ENCODE results near the gene RSL24D1. TPM values are rescaled to one million over a fixed set of nuclear protein-coding genes. Genes with fewer than 3 reads are reported as not detected.

Gene RSL24D1
- total RNA-seq, 1 donor from 2014 or later: 68.3 TPM

- H3K4me3 Mint-ChIP-seq: no peak overlapping the region
- no peaks in the 10 kb centered on the region for H3K27me3 Mint-ChIP-seq
- H3K36me3 Mint-ChIP-seq: no peaks in the 10 kb centered on the region
- no peak overlapping the region for H3K27ac Mint-ChIP-seq
- no peaks in the 10 kb centered on the region for H3K4me1 Mint-ChIP-seq (ENCODE audit: unreplicated experiment)
- no peaks in the 10 kb centered on the region for H3K9me3 Mint-ChIP-seq
- no peak for TF ChIP-seq CTCF (conservative IDR thresholded peaks at IDR 0.05)
- no peak for DNase-seq (ENCODE audit: extremely low spot score, unreplicated experiment)
Observed at GRCh38 chr15:55204464-55204863, 7.7 kb upstream of the RSL24D1 start.

DNA sequence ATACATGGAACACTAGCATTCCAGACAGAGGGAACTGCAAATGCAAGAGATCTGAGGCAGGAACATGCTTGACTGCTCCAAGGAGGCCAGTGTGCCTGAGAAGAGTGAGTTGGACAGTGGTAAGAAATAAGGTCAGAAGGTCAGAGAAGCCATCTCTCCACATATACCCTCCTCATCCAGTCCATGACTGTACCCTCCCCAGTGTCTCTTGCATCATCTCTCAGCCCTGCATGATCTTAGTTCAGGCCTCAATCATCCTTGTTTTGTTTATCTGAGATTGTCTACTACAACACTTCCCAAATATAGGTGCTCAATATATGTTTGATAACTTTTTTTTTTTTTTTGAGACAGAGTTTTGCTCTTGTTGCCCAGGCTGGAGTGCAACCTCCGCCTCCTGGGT lies 5.5 kb upstream of the RSL24D1 start:
- no peaks in the 10 kb centered on the region for H3K27me3 Mint-ChIP-seq
- no peaks in the 10 kb centered on the region for H3K9me3 Mint-ChIP-seq
- H3K27ac Mint-ChIP-seq: no peak overlapping the region
- H3K4me3 Mint-ChIP-seq: no peak overlapping the region
- TF ChIP-seq CTCF (conservative IDR thresholded peaks at IDR 0.05): no peak
- no peaks in the 10 kb centered on the region for H3K36me3 Mint-ChIP-seq
- DNase-seq (ENCODE audit: extremely low spot score, unreplicated experiment): no peak
- H3K4me1 Mint-ChIP-seq (ENCODE audit: unreplicated experiment): no peaks in the 10 kb centered on the region

- peak overlapping the region; percentile 44 for H3K4me3 Mint-ChIP-seq
- no peak for DNase-seq (ENCODE audit: extremely low spot score, unreplicated experiment)
- H3K36me3 Mint-ChIP-seq: no peaks in the 10 kb centered on the region
- TF ChIP-seq CTCF (conservative IDR thresholded peaks at IDR 0.05): no peak
- H3K27ac Mint-ChIP-seq: no peak overlapping the region
- no peaks in the 10 kb centered on the region for H3K4me1 Mint-ChIP-seq (ENCODE audit: unreplicated experiment)
- no peaks in the 10 kb centered on the region for H3K9me3 Mint-ChIP-seq
- H3K27me3 Mint-ChIP-seq: no peaks in the 10 kb centered on the region
Observed at GRCh38 chr15:55198706-55199105, 2.0 kb upstream of the RSL24D1 start.

DNA sequence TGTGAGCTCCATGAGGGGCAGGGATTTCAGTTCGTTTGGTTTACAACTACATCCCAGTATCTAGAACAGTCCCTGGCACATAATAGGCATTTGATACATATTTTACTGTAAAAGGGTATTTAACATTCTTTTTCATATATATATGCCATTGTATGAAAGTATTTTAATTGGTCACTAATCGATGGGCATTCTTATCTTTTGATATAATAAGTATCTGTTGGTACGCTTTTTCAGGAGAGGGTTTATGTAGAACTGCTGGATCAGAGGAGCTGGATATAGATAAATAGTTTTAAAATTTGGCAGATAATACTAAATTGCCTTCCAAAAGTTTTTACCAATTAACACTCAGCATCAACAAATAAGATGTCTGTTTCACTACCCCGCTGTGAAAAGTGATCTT lies 978 bp upstream of the RSL24D1 start:
- no peaks in the 10 kb centered on the region for H3K9me3 Mint-ChIP-seq
- H3K27ac Mint-ChIP-seq: no peak overlapping the region
- H3K36me3 Mint-ChIP-seq: no peaks in the 10 kb centered on the region
- H3K27me3 Mint-ChIP-seq: no peaks in the 10 kb centered on the region
- DNase-seq (ENCODE audit: extremely low spot score, unreplicated experiment): no peak
- no peak overlapping the region for H3K4me3 Mint-ChIP-seq
- H3K4me1 Mint-ChIP-seq (ENCODE audit: unreplicated experiment): peaks cover 4% of the 10 kb centered on the region
- no peak for TF ChIP-seq CTCF (conservative IDR thresholded peaks at IDR 0.05)

DNA sequence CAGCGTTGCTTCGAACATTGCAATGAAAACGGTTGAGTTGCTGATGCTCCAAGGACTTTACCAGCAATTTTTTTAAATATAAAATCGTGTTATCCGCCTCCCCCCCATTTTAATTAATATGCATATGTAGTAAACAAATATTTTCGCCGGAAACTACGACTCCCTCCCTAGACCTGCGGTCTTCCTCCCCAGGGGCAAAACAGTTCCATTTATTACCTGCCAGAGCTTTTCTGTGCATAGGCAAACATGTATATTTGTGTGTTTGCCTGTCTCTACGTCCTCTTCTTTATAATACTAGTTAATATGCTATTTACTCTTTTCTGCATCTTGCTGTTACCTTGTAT lies 593 bp upstream of the RSL24D1 start:
- Mint-ChIP-seq H3K36me3 (no peaks in the 10 kb centered on the region), H3K27ac (no peak overlapping the region), H3K9me3 (no peaks in the 10 kb centered on the region), H3K4me1 (ENCODE audit: unreplicated experiment) (peaks cover 4% of the 10 kb centered on the region), H3K27me3 (no peaks in the 10 kb centered on the region), H3K4me3 (no peak overlapping the region)
- no peak for DNase-seq (ENCODE audit: extremely low spot score, unreplicated experiment)
- peak; percentile 5 for TF ChIP-seq CTCF (conservative IDR thresholded peaks at IDR 0.05)

GRCh38 chr15:55195996-55196395 lies 745 bp downstream of the RSL24D1 start:
- no peaks in the 10 kb centered on the region for H3K27me3 Mint-ChIP-seq
- H3K4me1 Mint-ChIP-seq (ENCODE audit: unreplicated experiment): peaks cover 4% of the 10 kb centered on the region
- no peak overlapping the region for H3K4me3 Mint-ChIP-seq
- no peaks in the 10 kb centered on the region for H3K9me3 Mint-ChIP-seq
- H3K27ac Mint-ChIP-seq: no peak overlapping the region
- H3K36me3 Mint-ChIP-seq: peaks cover 7% of the 10 kb centered on the region
- DNase-seq (ENCODE audit: extremely low spot score, unreplicated experiment): no peak
- no peak for TF ChIP-seq CTCF (conservative IDR thresholded peaks at IDR 0.05)

Measured in type B pancreatic cell (in vitro differentiated cells).